Fibroblast of lung (primary cell): ENCODE results near the gene MTNR1A. TPM values are rescaled to one million over a fixed set of nuclear protein-coding genes. Genes with fewer than 3 reads are reported as not detected.
A peak's percentile ranks its signal among the peaks of the same experiment; 100 is the strongest.

Experiments used
- DNase-seq, 2 donors: peaks; one replicate each; pipeline versions ENCODE4 v3.0.0 to v3.0.0-alpha.2; 2010; ENCODE audit warnings: low read depth in 2 of 2
- H2AFZ ChIP-seq: 2 replicates; pipeline ENCODE4 v1.5.1; 2012; ENCODE audit warnings: low read length, control low read depth, inconsistent platforms
- H3K27ac ChIP-seq: 2 replicates; pipeline ENCODE4 v1.5.1; 2011; ENCODE audit warnings: low read length, control low read depth; ENCODE audit not compliant: insufficient read depth
- H3K27me3 ChIP-seq: 2 replicates; pipeline ENCODE4 v1.5.1; 2011; ENCODE audit warnings: mild to moderate bottlenecking, low read length; ENCODE audit not compliant: control insufficient read depth, insufficient read depth
- H3K36me3 ChIP-seq: 2 replicates; pipeline ENCODE4 v1.5.1; 2011; ENCODE audit warnings: low read length; ENCODE audit not compliant: control insufficient read depth, insufficient read depth
- H3K4me1 ChIP-seq: 2 replicates; pipeline ENCODE4 v1.5.1; 2011; ENCODE audit warnings: low read length; ENCODE audit not compliant: control insufficient read depth, insufficient read depth; ENCODE audit errors: extremely low read depth
- H3K4me2 ChIP-seq: 2 replicates; pipeline ENCODE4 v1.5.1; 2011; ENCODE audit warnings: low read length, control low read depth; ENCODE audit not compliant: insufficient read depth; ENCODE audit errors: extremely low read depth
- H3K4me3 ChIP-seq, 4 experiments: fragments of 200-600 bp in 1 of 4; sonication (generic) in 1 of 4; replicated peaks in 1 of 4; 2 replicates each; pipeline ENCODE4 v1.5.1; 2011 to 2016; ENCODE audit warnings: low read length in 4 of 4, low read depth in 3 of 4, mild to moderate bottlenecking in 3 of 4, control low read depth in 2 of 4, inconsistent platforms in 1 of 4, mixed read lengths in 1 of 4; ENCODE audit not compliant: insufficient read depth in 1 of 4; ENCODE audit errors: control extremely low read depth in 1 of 4
- H3K79me2 ChIP-seq: 2 replicates; pipeline ENCODE4 v1.5.1; 2012; ENCODE audit warnings: mild to moderate bottlenecking, low read length, inconsistent platforms; ENCODE audit not compliant: control insufficient read depth, insufficient read depth
- H3K9ac ChIP-seq: 2 replicates; pipeline ENCODE4 v1.5.1; 2011; ENCODE audit warnings: mild to moderate bottlenecking, low read length, control low read depth; ENCODE audit not compliant: insufficient read depth
- H3K9me3 ChIP-seq: 2 replicates; pipeline ENCODE4 v1.5.1; 2012; ENCODE audit warnings: low read depth, low read length; ENCODE audit not compliant: control insufficient read depth, insufficient read depth
- H4K20me1 ChIP-seq: 2 replicates; pipeline ENCODE4 v1.5.1; 2011; ENCODE audit warnings: low read length; ENCODE audit not compliant: control insufficient read depth, insufficient read depth; ENCODE audit errors: extremely low read depth
- CTCF ChIP-seq, 2 donors: IDR thresholded peaks in 1 of 2; conservative IDR thresholded peaks in 1 of 2; 1 replicate in 1 of 2; 2 replicates in 1 of 2; pipeline ENCODE4 v1.5.1; 2011 to 2012; ENCODE audit warnings: low read length in 2 of 2, control low read depth in 1 of 2, inconsistent platforms in 1 of 2, low read depth in 1 of 2, mild to moderate bottlenecking in 1 of 2
- EZH2 ChIP-seq: IDR thresholded peaks from 2 replicates; pipeline ENCODE4 v1.5.1; 2012; ENCODE audit warnings: low read length, control low read depth, mild to moderate bottlenecking; ENCODE audit errors: missing control alignments
- polyA plus RNA-seq, 2 donors: library from polyadenylated mRNA; depleted of rRNA in 1 of 2; stranded (reverse) in 1 of 2; unstranded in 1 of 2; fragments of >200 nt; gene quantifications; 2 replicates each; pipeline ENCODE4 v1.2.1, GENCODE V29; 2011 to 2012; ENCODE audit warnings: missing spikeins in 1 of 2
- total RNA-seq: library from RNA; depleted of rRNA; stranded (reverse); fragments of >200 nt; gene quantifications from 2 replicates; pipeline ENCODE4 v1.2.1, GENCODE V29; 2014

MTNR1A gene
- total and polyA plus RNA-seq, 2 donors (not counting 1 experiment from before 2014, with no cell fraction given): not detected

GRCh38 chr4:186581421-186581820, 26.1 kb upstream of the MTNR1A start:
- no peak overlapping the region for H3K9ac ChIP-seq
- TF ChIP-seq EZH2 (no peak), CTCF (conservative IDR thresholded peaks at IDR 0.05 in 1 of 2, IDR thresholded peaks at IDR 0.05 in 1 of 2; ENCODE audit: low read depth in 1 of 2, low read length in 2 of 2) (no peak)
- peaks cover 3% of the 10 kb centered on the region for H3K36me3 ChIP-seq
- peaks cover 2% of the 10 kb centered on the region for H3K79me2 ChIP-seq
- H3K9me3 ChIP-seq: no peaks in the 10 kb centered on the region
- H3K4me1 ChIP-seq: no peaks in the 10 kb centered on the region
- H3K4me2 ChIP-seq: no peak overlapping the region
- H3K27me3 ChIP-seq: no peaks in the 10 kb centered on the region
- no peak for DNase-seq
- H3K27ac ChIP-seq: no peak overlapping the region
- H4K20me1 ChIP-seq: no peaks in the 10 kb centered on the region
- H2AFZ ChIP-seq: no peak overlapping the region
- no peak overlapping the region for H3K4me3 ChIP-seq

DNA sequence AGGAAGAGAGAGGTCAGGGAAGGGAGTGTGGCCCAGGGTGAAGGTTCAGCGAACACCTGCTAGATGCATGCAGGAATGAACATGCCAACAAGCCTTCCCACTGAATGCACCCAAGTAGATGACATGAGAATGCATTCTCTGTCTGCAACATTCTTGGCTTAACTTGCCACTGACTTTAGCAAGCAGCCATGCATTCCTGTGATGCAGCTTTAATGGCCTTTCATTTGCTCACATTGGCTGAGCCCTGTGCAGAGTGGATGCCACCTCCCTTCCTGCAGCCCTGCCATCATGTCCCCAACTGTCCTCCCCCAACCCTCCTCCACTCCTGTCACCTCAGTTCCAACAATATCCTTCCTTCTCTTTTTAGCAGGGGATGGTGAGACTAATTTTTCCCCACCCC, 25.3 kb upstream of the MTNR1A start:
- Histone ChIP-seq H3K79me2 (no peaks in the 10 kb centered on the region), H3K36me3 (peaks cover 3% of the 10 kb centered on the region), H3K27ac (no peak overlapping the region), H4K20me1 (no peaks in the 10 kb centered on the region), H3K9ac (no peak overlapping the region), H3K4me3 (no peak overlapping the region), H3K27me3 (no peaks in the 10 kb centered on the region), H3K4me2 (no peak overlapping the region), H3K9me3 (no peaks in the 10 kb centered on the region), H3K4me1 (no peaks in the 10 kb centered on the region), H2AFZ (no peak overlapping the region)
- TF ChIP-seq EZH2 (no peak), CTCF (conservative IDR thresholded peaks at IDR 0.05 in 1 of 2, IDR thresholded peaks at IDR 0.05 in 1 of 2; ENCODE audit: low read depth in 1 of 2, low read length in 2 of 2) (no peak)
- DNase-seq: no peak

- H3K9ac ChIP-seq: no peak overlapping the region
- no peaks in the 10 kb centered on the region for H3K27me3 ChIP-seq
- peak; percentile 36 to 55 for DNase-seq
- H3K4me3 ChIP-seq: peak overlapping the region in 3 of 4 experiments; percentile 25 to 55 (median 48)
- peak overlapping the region; percentile 83 for H3K4me2 ChIP-seq
- TF ChIP-seq EZH2: no peak
- TF ChIP-seq CTCF (conservative IDR thresholded peaks at IDR 0.05 in 1 of 2, IDR thresholded peaks at IDR 0.05 in 1 of 2; ENCODE audit: low read depth in 1 of 2, low read length in 2 of 2): no peak
- H3K27ac ChIP-seq: no peak overlapping the region
- H2AFZ ChIP-seq: peak overlapping the region; percentile 25
- H4K20me1 ChIP-seq: no peaks in the 10 kb centered on the region
- no peaks in the 10 kb centered on the region for H3K4me1 ChIP-seq
- no peaks in the 10 kb centered on the region for H3K79me2 ChIP-seq
- no peaks in the 10 kb centered on the region for H3K36me3 ChIP-seq
- H3K9me3 ChIP-seq: no peaks in the 10 kb centered on the region
Measured at GRCh38 chr4:186570193-186570996, 15.0 kb upstream of the MTNR1A start.
